Parathyroid adenoma (tissue), 2 donors: ENCODE data around the gene IPCEF1.

Experiments used
- H2AFZ ChIP-seq: fragments of 300-600 bp; sonication (generic); one replicate; pipeline ENCODE4 v1.7.0; 2017; ENCODE audit warnings: antibody characterized with exemption, mild to moderate bottlenecking
- H3K27ac ChIP-seq: fragments of 300-600 bp; sonication (generic); one replicate; pipeline ENCODE4 v1.7.0; 2017
- H3K27me3 ChIP-seq: fragments of 300-600 bp; sonication (generic); one replicate; pipeline ENCODE4 v1.7.0; 2017; ENCODE audit warnings: low read length; ENCODE audit not compliant: control insufficient read depth, insufficient read depth
- H3K36me3 ChIP-seq: fragments of 300-600 bp; sonication (generic); one replicate; pipeline ENCODE4 v1.7.0; 2017; ENCODE audit warnings: low read length; ENCODE audit not compliant: control insufficient read depth, insufficient read depth
- H3K4me1 ChIP-seq: fragments of 300-600 bp; sonication (generic); one replicate; pipeline ENCODE4 v1.7.0; 2017; ENCODE audit warnings: control low read depth
- H3K4me2 ChIP-seq: fragments of 300-600 bp; sonication (generic); one replicate; pipeline ENCODE4 v1.7.0; 2017; ENCODE audit warnings: low read length
- H3K4me3 ChIP-seq: fragments of 300-600 bp; sonication (generic); one replicate; pipeline ENCODE4 v1.7.0; 2017; ENCODE audit warnings: low read depth, low read length
- H3K79me2 ChIP-seq: fragments of 300-600 bp; sonication (generic); one replicate; pipeline ENCODE4 v1.7.0; 2017; ENCODE audit warnings: control low read depth
- H3K9ac ChIP-seq: fragments of 300-600 bp; sonication (generic); one replicate; pipeline ENCODE4 v1.7.0; 2017; ENCODE audit warnings: mild to moderate bottlenecking
- H3K9me3 ChIP-seq: fragments of 300-600 bp; sonication (generic); one replicate; pipeline ENCODE4 v1.7.0; 2017; ENCODE audit warnings: low read length; ENCODE audit not compliant: control insufficient read depth
- TF ChIP-seq, protein P1 (sequence below): fragments of 300-600 bp; sonication (generic); IDR thresholded peaks from one replicate; pipeline ENCODE4 v1.7.0; 2017; ENCODE audit warnings: antibody characterized with exemption, mild to moderate bottlenecking
- donor health status: primary hyperparathyroidism.

IPCEF1 gene

DNA sequence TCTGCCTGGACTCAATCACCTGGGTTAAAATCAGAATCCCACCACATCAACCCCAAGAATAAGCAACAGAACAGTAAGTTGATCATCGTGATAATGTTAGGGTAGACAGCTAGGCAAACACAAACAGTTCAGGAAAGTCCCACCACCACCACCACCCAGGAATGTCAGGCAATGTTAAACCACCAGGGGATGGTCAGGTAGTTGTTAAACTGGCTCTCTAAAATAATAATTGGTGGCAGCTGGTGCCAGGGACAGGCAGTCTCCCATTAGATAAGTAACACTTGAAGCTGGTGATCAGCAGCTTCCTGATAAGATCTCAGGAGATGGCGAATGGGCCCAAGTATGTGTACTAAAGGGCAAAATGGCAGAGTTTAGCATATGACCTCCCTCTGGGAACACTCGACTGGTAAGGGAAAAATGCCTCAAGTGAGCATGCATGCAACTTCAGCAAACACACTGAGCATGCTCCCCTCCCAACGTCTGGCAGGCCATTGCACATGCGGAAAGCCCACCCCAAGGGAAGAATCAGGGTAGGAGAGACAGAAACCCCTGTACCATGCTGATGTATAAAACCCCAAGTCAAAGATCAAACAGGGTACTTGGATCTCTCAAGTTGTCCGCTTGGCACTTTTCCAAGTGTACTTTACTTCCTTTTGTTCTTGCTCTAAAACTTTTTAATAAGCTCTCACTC, 66.6 kb downstream of the IPCEF1 start:
- no peaks in the 10 kb centered on the region for H3K9me3 ChIP-seq
- TF ChIP-seq, protein P1, sequence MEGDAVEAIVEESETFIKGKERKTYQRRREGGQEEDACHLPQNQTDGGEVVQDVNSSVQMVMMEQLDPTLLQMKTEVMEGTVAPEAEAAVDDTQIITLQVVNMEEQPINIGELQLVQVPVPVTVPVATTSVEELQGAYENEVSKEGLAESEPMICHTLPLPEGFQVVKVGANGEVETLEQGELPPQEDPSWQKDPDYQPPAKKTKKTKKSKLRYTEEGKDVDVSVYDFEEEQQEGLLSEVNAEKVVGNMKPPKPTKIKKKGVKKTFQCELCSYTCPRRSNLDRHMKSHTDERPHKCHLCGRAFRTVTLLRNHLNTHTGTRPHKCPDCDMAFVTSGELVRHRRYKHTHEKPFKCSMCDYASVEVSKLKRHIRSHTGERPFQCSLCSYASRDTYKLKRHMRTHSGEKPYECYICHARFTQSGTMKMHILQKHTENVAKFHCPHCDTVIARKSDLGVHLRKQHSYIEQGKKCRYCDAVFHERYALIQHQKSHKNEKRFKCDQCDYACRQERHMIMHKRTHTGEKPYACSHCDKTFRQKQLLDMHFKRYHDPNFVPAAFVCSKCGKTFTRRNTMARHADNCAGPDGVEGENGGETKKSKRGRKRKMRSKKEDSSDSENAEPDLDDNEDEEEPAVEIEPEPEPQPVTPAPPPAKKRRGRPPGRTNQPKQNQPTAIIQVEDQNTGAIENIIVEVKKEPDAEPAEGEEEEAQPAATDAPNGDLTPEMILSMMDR, result no peak

DNA sequence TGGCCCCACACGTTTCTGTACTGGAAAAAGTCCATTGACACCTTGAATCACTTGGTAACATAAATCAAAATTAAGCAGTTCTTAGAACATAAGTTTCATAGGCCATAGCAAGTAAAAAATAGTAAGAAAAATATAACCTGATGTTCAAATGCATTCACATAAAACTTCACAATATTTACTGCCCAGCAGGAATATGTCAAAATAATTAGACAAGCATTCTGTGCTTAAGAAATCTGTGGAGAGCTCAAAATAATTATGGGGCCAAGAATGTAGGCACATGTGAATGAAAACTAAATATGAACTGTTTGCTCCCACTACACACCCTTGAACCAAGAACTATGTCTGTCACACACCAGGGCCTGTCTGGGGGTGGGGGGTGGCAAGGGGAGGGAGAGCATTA, 70.8 kb downstream of the IPCEF1 start:
- no peaks in the 10 kb centered on the region for H3K27me3 ChIP-seq
- no peaks in the 10 kb centered on the region for H3K4me1 ChIP-seq
- H3K4me3 ChIP-seq, result no peak overlapping the region
- H3K79me2 ChIP-seq, result no peaks in the 10 kb centered on the region
- H3K4me2 ChIP-seq, result no peak overlapping the region
- no peak overlapping the region for H2AFZ ChIP-seq
- H3K27ac ChIP-seq, result no peak overlapping the region
- H3K36me3 ChIP-seq, result no peaks in the 10 kb centered on the region
- TF ChIP-seq, protein P1, result no peak
- H3K9ac ChIP-seq, result no peak overlapping the region
- H3K9me3 ChIP-seq, result no peaks in the 10 kb centered on the region

More for the DNA sequence above, 66.6 kb downstream of the IPCEF1 start:
- H3K27ac ChIP-seq, result no peak overlapping the region
- no peak overlapping the region for H3K4me2 ChIP-seq
- no peaks in the 10 kb centered on the region for H3K27me3 ChIP-seq
- no peaks in the 10 kb centered on the region for H3K36me3 ChIP-seq
- no peak overlapping the region for H3K9ac ChIP-seq
- H3K4me3 ChIP-seq, result no peak overlapping the region
- no peaks in the 10 kb centered on the region for H3K4me1 ChIP-seq
- no peak overlapping the region for H2AFZ ChIP-seq
- H3K79me2 ChIP-seq, result no peaks in the 10 kb centered on the region

DNA sequence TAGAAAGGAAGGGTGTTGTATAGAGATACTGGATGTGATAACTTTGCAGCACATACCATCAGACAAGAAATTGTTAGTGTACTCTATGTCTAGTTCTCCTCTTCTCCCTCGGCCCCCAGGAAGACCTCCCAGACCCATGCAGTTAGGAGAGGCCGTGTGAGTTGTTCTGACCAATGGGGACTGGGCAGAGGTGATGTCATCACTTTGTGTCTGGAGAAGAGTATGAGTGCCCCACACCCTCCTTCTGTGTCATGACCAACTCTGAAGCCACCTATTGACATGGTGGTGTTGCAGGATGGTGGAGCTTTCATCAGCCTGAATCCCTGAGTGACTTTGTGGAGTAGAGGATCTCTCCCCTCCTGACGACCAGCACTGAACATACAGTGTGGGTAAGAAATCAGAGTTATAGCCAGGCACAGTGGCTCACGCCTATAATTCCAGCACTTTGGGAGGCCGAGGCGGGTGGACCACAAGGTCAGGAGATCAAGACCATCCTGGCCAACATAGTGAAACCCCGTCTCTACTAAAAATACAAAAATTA, 72.2 kb downstream of the IPCEF1 start:
- H3K4me3 ChIP-seq, result no peak overlapping the region
- H3K79me2 ChIP-seq, result no peaks in the 10 kb centered on the region
- H3K27ac ChIP-seq, result no peak overlapping the region
- TF ChIP-seq, protein P1, result no peak
- H3K9ac ChIP-seq, result no peak overlapping the region
- no peaks in the 10 kb centered on the region for H3K9me3 ChIP-seq
- no peak overlapping the region for H2AFZ ChIP-seq
- no peaks in the 10 kb centered on the region for H3K27me3 ChIP-seq
- H3K4me2 ChIP-seq, result no peak overlapping the region
- no peaks in the 10 kb centered on the region for H3K36me3 ChIP-seq
- no peaks in the 10 kb centered on the region for H3K4me1 ChIP-seq

DNA sequence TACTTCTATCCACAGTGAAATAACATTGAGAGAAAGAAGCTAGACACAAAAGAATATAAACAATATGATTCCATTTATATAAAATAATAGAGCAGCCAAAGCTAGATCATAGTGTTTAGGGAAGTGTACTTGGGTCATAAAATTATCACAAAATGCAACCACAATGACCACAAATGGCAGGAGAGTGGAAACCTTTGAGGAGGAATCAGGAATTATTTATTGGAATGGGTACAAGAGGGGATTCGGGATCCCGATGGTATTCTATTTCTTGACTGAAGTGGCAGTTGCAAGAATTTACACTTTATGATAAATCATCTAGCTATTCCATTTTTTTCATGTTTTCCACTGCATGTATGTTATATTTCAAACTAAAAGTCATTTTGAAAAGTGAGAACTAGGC, 76.1 kb downstream of the IPCEF1 start:
- no peaks in the 10 kb centered on the region for H3K36me3 ChIP-seq
- no peak overlapping the region for H3K9ac ChIP-seq
- no peak overlapping the region for H3K27ac ChIP-seq
- no peaks in the 10 kb centered on the region for H3K79me2 ChIP-seq
- H3K4me2 ChIP-seq, result no peak overlapping the region
- no peaks in the 10 kb centered on the region for H3K27me3 ChIP-seq
- TF ChIP-seq, protein P1, result no peak
- no peak overlapping the region for H3K4me3 ChIP-seq
- peaks cover 8% of the 10 kb centered on the region for H3K4me1 ChIP-seq
- H3K9me3 ChIP-seq, result no peaks in the 10 kb centered on the region
- H2AFZ ChIP-seq, result no peak overlapping the region

DNA sequence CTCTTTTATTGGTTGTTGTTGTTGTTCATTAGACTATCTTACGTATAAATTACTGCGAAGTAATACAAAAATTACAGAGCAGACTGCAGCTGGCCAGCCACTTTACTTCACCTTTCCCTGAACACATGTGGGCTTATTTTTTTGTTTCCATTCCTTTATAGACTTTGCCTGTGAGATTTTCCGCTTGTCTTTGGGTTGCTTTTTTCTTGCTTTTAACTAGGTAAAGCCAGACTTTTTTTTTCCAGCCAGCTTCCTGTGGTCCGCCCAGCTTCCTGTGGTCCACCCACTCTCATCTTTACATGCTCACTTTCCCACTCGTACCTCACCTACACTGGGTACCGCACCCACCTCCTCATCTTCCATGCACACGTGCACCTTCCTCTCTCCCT, 79.0 kb downstream of the IPCEF1 start:
- Histone ChIP-seq H3K9ac (no peak overlapping the region), H3K4me3 (no peak overlapping the region), H3K27ac (no peak overlapping the region)

More for the DNA sequence above, 79.0 kb downstream of the IPCEF1 start:
- peak overlapping the region; percentile 68 for H2AFZ ChIP-seq
- no peaks in the 10 kb centered on the region for H3K79me2 ChIP-seq
- no peaks in the 10 kb centered on the region for H3K9me3 ChIP-seq
- no peak overlapping the region for H3K4me2 ChIP-seq
- H3K4me1 ChIP-seq, result peaks cover 8% of the 10 kb centered on the region
- TF ChIP-seq, protein P1, result no peak
- no peaks in the 10 kb centered on the region for H3K27me3 ChIP-seq
- no peaks in the 10 kb centered on the region for H3K36me3 ChIP-seq
